AG10803 (cell line): Measurements from ENCODE around the gene MARCHF3.

ENCODE experiments used
- DNase-seq: peaks from one replicate; pipeline ENCODE4 v3.0.0; 2010; ENCODE audit warnings: low read depth
- H3K4me3 ChIP-seq: 2 replicates; pipeline ENCODE4 v1.5.1; 2011; ENCODE audit warnings: mild to moderate bottlenecking, low read length, control low read depth
- CTCF ChIP-seq: conservative IDR thresholded peaks from 2 replicates; pipeline ENCODE4 v1.5.1; 2011; ENCODE audit warnings: mild to moderate bottlenecking, low read length, control low read depth, inconsistent platforms

The MARCHF3 gene

DNA sequence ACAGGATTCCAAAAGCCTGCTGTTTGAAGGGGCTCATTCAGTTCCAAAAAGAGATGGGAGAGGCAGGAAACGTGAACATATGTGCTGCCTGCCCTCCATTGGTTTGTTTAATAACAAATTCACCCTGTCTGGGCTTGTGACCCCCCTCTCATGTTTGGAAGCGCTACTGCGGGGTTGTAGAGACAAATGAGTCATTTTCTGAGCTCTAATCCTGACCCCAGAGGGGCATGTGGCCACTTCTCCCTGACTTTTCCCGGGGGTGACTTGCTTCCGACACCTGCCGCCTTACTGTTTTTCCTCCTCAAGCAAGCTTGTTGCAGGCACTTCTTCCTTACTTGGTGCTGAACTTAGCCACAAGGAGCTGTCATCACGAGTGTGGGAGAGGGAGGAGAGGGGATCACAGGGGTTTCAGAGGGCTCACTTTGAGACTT lies 177.5 kb downstream of the MARCHF3 start:
- no peak for DNase-seq
- H3K4me3 ChIP-seq = no peak overlapping the region
- TF ChIP-seq CTCF = no peak

- TF ChIP-seq CTCF = no peak
- DNase-seq = peak; percentile 16
- H3K4me3 ChIP-seq = no peak overlapping the region
These were observed 178.2 kb downstream of the MARCHF3 start for GRCh38 chr5:126852091-126852571.

- TF ChIP-seq CTCF = no peak
- no peak for DNase-seq
- no peak overlapping the region for H3K4me3 ChIP-seq
These were observed 178.8 kb downstream of the MARCHF3 start for GRCh38 chr5:126851501-126852011.

DNA sequence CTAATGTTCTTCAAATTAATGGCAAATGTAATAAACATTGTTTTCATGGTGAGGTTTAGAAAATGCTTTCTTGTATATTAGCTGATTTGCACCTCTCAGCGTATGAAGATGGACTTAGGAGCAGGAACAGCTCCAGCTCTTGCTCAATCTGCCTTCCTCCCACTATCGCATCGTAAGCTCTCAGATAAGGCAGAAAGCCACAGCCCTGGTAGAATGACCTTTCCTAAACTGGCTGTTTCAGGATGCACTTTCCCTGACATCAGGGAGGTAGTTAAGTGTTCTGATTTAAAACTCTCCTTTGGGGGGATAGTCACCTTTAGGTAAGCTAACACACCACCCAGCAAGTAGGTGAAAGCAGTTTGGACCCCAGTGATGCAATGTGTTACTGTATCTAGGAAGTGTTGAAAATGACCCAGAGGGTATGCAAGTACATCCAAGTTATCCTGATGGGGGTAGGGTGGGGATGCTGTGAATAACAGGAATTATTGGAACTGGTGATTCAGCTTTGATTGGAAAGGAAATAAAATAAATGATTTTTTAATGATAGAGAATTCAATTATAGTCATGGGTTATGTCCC lies 181.2 kb downstream of the MARCHF3 start:
- no peak overlapping the region for H3K4me3 ChIP-seq
- DNase-seq = peak; percentile 17
- TF ChIP-seq CTCF = no peak

GRCh38 chr5:126848253-126848652 lies 182.1 kb downstream of the MARCHF3 start:
- no peak overlapping the region for H3K4me3 ChIP-seq
- no peak for DNase-seq
- TF ChIP-seq CTCF = no peak

DNA sequence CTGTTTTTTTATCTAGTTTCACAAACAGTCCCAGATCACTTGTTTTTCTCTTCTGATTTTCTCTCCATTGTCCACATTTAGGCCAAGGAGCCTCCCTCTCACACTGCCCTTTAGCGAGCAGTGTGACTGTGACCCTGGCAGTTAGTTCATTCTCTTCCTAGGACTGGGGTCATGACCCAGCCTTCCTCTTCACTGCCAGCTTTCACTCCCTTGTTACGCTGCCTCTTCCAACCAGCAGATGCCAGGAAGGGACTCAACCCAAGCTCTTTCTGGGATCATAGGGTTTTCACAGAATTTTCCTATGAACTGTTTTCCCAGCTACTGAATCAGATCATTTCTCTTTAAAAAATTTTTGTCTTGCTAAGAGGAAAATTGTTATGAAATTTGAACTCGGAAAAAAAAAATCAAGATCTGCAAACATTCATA lies 182.5 kb downstream of the MARCHF3 start:
- TF ChIP-seq CTCF = peak; percentile 20; the same call in 1 of the 2 replicates
- no peak for DNase-seq
- no peak overlapping the region for H3K4me3 ChIP-seq

GRCh38 chr5:126847456-126847820 lies 182.9 kb downstream of the MARCHF3 start:
- H3K4me3 ChIP-seq = no peak overlapping the region; the same call in 1 of the 2 replicates
- no peak for TF ChIP-seq CTCF
- no peak for DNase-seq
